SKM-1 treated with dmso at 0.1 percent for 144 hours (cell line): ENCODE results near the gene BRI3BP.

Experiments
- DNase-seq: peaks from one replicate; lab custom pipeline; 2025; ENCODE audit not compliant: unreplicated experiment; lab: John Stamatoyannopoulos, UW

BRI3BP gene

GRCh38 chr12:124993626-124994436, at the start of gene BRI3BP:
TSS of gene BRI3BP (plus strand) at chr12:124993645. CDS start at chr12:124993791, 146 bp downstream.
- DNase-seq = peak; percentile 4

- DNase-seq = no peak
Observed at GRCh38 chr12:124946447-124946793, 47.0 kb upstream of the BRI3BP start.

- no peak for DNase-seq
Observed at GRCh38 chr12:124947013-124947412, 46.4 kb upstream of the BRI3BP start.

GRCh38 chr12:124947561-124948398, 45.7 kb upstream of the BRI3BP start:
- DNase-seq = no peak

GRCh38 chr12:124949066-124949465, 44.4 kb upstream of the BRI3BP start:
- DNase-seq = no peak

- DNase-seq = no peak
Observed at GRCh38 chr12:124949779-124950728, 43.4 kb upstream of the BRI3BP start.

- no peak for DNase-seq
Observed at GRCh38 chr12:124952295-124952694, 41.1 kb upstream of the BRI3BP start.

GRCh38 chr12:124952801-124953200, 40.6 kb upstream of the BRI3BP start:
- no peak for DNase-seq

- no peak for DNase-seq
Observed at GRCh38 chr12:124953689-124954405, 39.6 kb upstream of the BRI3BP start.

GRCh38 chr12:124954771-124955170, 38.7 kb upstream of the BRI3BP start:
- no peak for DNase-seq

GRCh38 chr12:124956571-124956970, 36.9 kb upstream of the BRI3BP start:
- DNase-seq = no peak

- DNase-seq = no peak
Observed at GRCh38 chr12:124961055-124961454, 32.4 kb upstream of the BRI3BP start.

- DNase-seq = no peak
Observed at GRCh38 chr12:124963211-124963610, 30.2 kb upstream of the BRI3BP start.

- no peak for DNase-seq
Observed at GRCh38 chr12:124964251-124964650, 29.2 kb upstream of the BRI3BP start.

GRCh38 chr12:124964836-124965462, 28.5 kb upstream of the BRI3BP start:
- no peak for DNase-seq

- DNase-seq = no peak
Observed at GRCh38 chr12:124967016-124967739, 26.3 kb upstream of the BRI3BP start.

GRCh38 chr12:124968656-124969055, 24.8 kb upstream of the BRI3BP start:
- DNase-seq = no peak

- DNase-seq = no peak
Observed at GRCh38 chr12:124970647-124971402, 22.6 kb upstream of the BRI3BP start.

- DNase-seq = no peak
Observed at GRCh38 chr12:124971603-124972002, 21.8 kb upstream of the BRI3BP start.
